AG04449 (cell line): ENCODE results near the gene CMTM7.

ENCODE experiments used
- CTCF ChIA-PET: fragments of 350-600 bp; formaldehyde crosslinking; extraction: SDS; loops from one replicate; lab custom pipeline; 2021; ENCODE audit warnings: antibody characterized with exemption; lab: Yijun Ruan, JAX
- POLR2A ChIA-PET: fragments of 400-600, 350-600 bp; formaldehyde crosslinking; extraction: SDS; loops from one replicate; lab custom pipeline; 2020; ENCODE audit warnings: antibody characterized with exemption, inconsistent platforms; lab: Yijun Ruan, JAX
- DNase-seq: peaks from one replicate; pipeline ENCODE4 v3.0.0-alpha.2; 2010; ENCODE audit warnings: low read depth, low spot score
- H3K4me3 ChIP-seq: 2 replicates; pipeline ENCODE4 v1.5.1; 2011; ENCODE audit warnings: low read depth, mild to moderate bottlenecking, control low read depth, low read length
- TF ChIP-seq, protein P1 (sequence below): IDR thresholded peaks from one replicate; pipeline ENCODE4 v1.5.1; 2011; ENCODE audit warnings: mild to moderate bottlenecking, moderate library complexity, low read length, control low read depth, inconsistent platforms; ENCODE audit not compliant: insufficient read depth; ENCODE audit errors: missing control alignments

The CMTM7 gene

DNA sequence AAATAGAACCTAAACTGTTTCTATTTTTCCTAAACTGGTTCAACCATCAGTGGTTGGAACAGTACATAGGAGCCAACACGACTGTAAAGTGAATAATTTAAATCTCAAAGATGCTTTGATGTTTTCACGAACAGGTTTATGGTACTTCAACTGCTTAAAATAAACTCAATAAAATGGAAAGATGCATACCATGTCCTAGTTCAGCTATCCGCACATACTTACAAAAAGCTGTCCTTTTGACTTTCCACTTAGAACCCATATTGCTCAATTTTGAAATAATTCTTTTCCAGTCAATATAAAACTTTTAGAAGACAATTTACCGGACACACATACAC, 110.1 kb downstream of the CMTM7 start:
- no peak for DNase-seq
- TF ChIP-seq, protein P1, sequence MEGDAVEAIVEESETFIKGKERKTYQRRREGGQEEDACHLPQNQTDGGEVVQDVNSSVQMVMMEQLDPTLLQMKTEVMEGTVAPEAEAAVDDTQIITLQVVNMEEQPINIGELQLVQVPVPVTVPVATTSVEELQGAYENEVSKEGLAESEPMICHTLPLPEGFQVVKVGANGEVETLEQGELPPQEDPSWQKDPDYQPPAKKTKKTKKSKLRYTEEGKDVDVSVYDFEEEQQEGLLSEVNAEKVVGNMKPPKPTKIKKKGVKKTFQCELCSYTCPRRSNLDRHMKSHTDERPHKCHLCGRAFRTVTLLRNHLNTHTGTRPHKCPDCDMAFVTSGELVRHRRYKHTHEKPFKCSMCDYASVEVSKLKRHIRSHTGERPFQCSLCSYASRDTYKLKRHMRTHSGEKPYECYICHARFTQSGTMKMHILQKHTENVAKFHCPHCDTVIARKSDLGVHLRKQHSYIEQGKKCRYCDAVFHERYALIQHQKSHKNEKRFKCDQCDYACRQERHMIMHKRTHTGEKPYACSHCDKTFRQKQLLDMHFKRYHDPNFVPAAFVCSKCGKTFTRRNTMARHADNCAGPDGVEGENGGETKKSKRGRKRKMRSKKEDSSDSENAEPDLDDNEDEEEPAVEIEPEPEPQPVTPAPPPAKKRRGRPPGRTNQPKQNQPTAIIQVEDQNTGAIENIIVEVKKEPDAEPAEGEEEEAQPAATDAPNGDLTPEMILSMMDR: no peak
- peak overlapping the region; percentile 89 for H3K4me3 ChIP-seq
- POLR2A ChIA-PET: interaction anchor here (0.6 kb wide), 1 partner anchor 68 kb away, joined by 3 read pairs; no protein-coding TSS in a partner anchor
- CTCF ChIA-PET: interaction anchor here (1.0 to 3.5 kb wide), 6 partner anchors 9 to 204 kb away, joined by 3 to 16 read pairs (median 3); no protein-coding TSS in a partner anchor

DNA sequence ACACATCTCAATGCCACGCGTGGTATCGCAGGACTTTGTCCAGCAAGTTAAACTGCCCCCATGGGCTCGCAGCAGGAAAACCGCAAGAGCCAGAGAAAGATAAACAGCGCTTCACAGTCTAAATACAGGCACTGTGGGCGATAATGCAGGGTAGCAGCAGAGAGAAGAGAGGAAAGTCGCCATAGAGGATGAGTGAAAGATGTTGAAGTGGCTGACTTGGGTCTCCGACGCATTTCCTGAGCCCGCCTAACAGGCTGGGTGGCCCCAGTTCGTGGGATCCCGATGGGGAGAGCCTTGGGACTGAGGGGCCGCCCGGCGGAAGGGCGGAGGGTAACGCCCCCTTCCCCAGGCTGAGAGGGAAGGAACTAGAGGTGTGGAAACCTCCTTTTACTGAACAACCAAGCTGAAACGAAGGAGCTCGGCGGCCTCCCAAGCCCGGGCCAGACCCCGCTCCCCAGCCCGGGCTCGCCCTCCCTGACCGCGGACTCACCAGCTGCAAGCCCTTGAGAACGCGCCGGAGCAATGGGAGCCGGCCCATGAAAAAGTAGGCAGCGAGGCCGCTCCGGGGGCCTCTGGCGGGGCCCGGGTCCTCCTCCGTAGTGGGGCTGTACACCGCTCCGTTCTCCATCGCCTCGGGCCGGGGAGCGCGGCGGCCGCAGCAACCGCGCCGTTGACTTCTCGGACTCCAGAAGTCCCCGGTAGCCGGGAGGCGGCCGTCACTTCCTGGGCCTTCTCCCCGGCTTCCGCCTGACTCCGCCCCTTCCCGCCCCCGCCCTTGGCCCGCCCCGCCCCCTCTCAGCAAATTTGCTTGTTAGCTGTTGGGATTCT, 110.7 kb downstream of the CMTM7 start, which contains the start of gene CMTM6:
TSS of gene CMTM6 (minus strand) at position 735 of the 828 bp plus-strand sequence. CDS start at position 628, 107 bp downstream.
- ChIA-PET POLR2A (interaction anchor here (0.6 kb wide), 1 partner anchor 68 kb away, joined by 3 read pairs; no protein-coding TSS in a partner anchor), CTCF (interaction anchor here (1.0 to 3.5 kb wide), 5 partner anchors 8 to 171 kb away, joined by 3 to 16 read pairs (median 3); no protein-coding TSS in a partner anchor)
- TF ChIP-seq, protein P1: no peak
- H3K4me3 ChIP-seq: peak within 1 kb of the TSS; percentile 89
- peak; percentile 21 for DNase-seq

DNA sequence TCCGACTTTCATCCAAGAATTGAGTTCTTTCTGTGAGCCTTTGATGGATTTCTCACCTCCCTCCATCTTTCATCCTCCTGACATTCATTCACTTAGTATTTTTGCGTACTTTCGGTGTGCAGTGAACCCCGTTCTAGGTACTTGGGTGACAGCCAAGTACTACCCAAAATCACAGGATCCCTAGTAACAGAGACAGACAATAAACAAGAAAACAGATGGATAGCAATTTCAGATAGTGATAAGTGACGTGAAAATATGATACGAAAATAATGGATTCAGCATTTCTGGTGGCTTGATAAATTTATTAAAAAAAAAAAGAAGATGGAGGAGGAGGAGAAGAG, 111.3 kb downstream of the CMTM7 start:
- DNase-seq: no peak
- H3K4me3 ChIP-seq: peak overlapping the region; percentile 89
- TF ChIP-seq, protein P1: no peak
- ChIA-PET CTCF (interaction anchor here (1.1 to 3.5 kb wide), 2 partner anchors 34 to 171 kb away, joined by 3 to 15 read pairs; no protein-coding TSS in a partner anchor), POLR2A (no interaction called here)
